ENCODE measurements around the gene RPA3.

The RPA3 gene

GRCh38 chr7:7731732-7732131 is 13.3 kb upstream of the RPA3 start:
- DNase-seq: no peak

GRCh38 chr7:7720750-7721621 is 2.6 kb upstream of the RPA3 start:
- peak; percentile 13 for DNase-seq

GRCh38 chr7:7720193-7720592 is 1.8 kb upstream of the RPA3 start:
- DNase-seq: peak; percentile 78

GRCh38 chr7:7719236-7719635 is 829 bp upstream of the RPA3 start:
- DNase-seq: peak; percentile 92

GRCh38 chr7:7713730-7714129 is 4.7 kb downstream of the RPA3 start:
- DNase-seq: no peak

GRCh38 chr7:7710469-7710868 is 7.9 kb downstream of the RPA3 start:
- no peak for DNase-seq

GRCh38 chr7:7709291-7709690 is 9.1 kb downstream of the RPA3 start:
- DNase-seq: no peak

GRCh38 chr7:7707806-7708205 is 10.6 kb downstream of the RPA3 start:
- no peak for DNase-seq

GRCh38 chr7:7707246-7707645 is 11.2 kb downstream of the RPA3 start:
- DNase-seq: no peak

GRCh38 chr7:7706556-7707172 is 11.7 kb downstream of the RPA3 start:
- no peak for DNase-seq

GRCh38 chr7:7706101-7706511 is 12.3 kb downstream of the RPA3 start:
- no peak for DNase-seq

- DNase-seq: no peak
These were observed 13.1 kb downstream of the RPA3 start for GRCh38 chr7:7705318-7705717.

- no peak for DNase-seq
These were observed 13.5 kb downstream of the RPA3 start for GRCh38 chr7:7704867-7705266.

- no peak for DNase-seq
These were observed 15.0 kb downstream of the RPA3 start for GRCh38 chr7:7703427-7703826.

GRCh38 chr7:7702826-7703225 is 15.6 kb downstream of the RPA3 start:
- no peak for DNase-seq

- no peak for DNase-seq
These were observed 16.9 kb downstream of the RPA3 start for GRCh38 chr7:7701527-7701926.

GRCh38 chr7:7699970-7700369 is 18.4 kb downstream of the RPA3 start:
- DNase-seq: no peak

GRCh38 chr7:7699380-7699779 is 19.0 kb downstream of the RPA3 start:
- no peak for DNase-seq

GRCh38 chr7:7698930-7699329 is 19.5 kb downstream of the RPA3 start:
- DNase-seq: no peak

- DNase-seq: no peak
These were observed 21.8 kb downstream of the RPA3 start for GRCh38 chr7:7696458-7697119.

- DNase-seq: no peak
These were observed 23.1 kb downstream of the RPA3 start for GRCh38 chr7:7695111-7695817.

- DNase-seq: no peak
These were observed 23.9 kb downstream of the RPA3 start for GRCh38 chr7:7694542-7694941.

- DNase-seq: no peak
These were observed 24.5 kb downstream of the RPA3 start for GRCh38 chr7:7693881-7694280.
